H1 (cell line): Measurements from ENCODE around the gene NTN4. TPM values are rescaled to one million over a fixed set of nuclear protein-coding genes. Genes with fewer than 3 reads are reported as not detected.

Source experiments
- CTCF ChIA-PET: fragments of 300-600 bp; sonication (Branson Sonifier 250); formaldehyde crosslinking; loops from one replicate; lab custom pipeline; 2021; ENCODE audit not compliant: partially characterized antibody; lab: Charles Lee
- POLR2A ChIA-PET: fragments of 300-600 bp; sonication (Branson Sonifier 250); formaldehyde crosslinking; loops from one replicate; lab custom pipeline; 2021; ENCODE audit warnings: inconsistent platforms; ENCODE audit not compliant: partially characterized antibody; lab: Charles Lee
- DNase-seq, 2 experiments: peaks; one replicate each; pipeline versions ENCODE4 v3.0.0 to v3.0.0-alpha.2; 2010 to 2022; ENCODE audit warnings: low spot score in 2 of 2, low read depth in 1 of 2, mixed read lengths in 1 of 2
- FAIRE-seq: peaks from 2 replicates; lab custom pipeline; 2011; peaks lifted over from hg19 to GRCh38; lab: Jason Lieb, UNC
- H2AFZ ChIP-seq: 2 replicates; pipeline ENCODE4 v1.8.1; 2012; ENCODE audit warnings: low read length, inconsistent platforms
- H2AK5ac ChIP-seq: 2 replicates; pipeline ENCODE4 v1.6.1; 2013; ENCODE audit warnings: low read depth, low read length
- H2BK120ac ChIP-seq: replicated peaks from 2 replicates; pipeline ENCODE3; 2013; ENCODE audit warnings: low read depth, low read length, inconsistent platforms
- H2BK12ac ChIP-seq: 2 replicates; pipeline ENCODE4 v1.6.1; 2013; ENCODE audit warnings: low read depth, low read length
- H2BK15ac ChIP-seq: 2 replicates; pipeline ENCODE4 v1.6.1; 2013; ENCODE audit warnings: low read length
- H2BK20ac ChIP-seq: 2 replicates; pipeline ENCODE4 v1.6.1; 2013; ENCODE audit warnings: low read length
- H2BK5ac ChIP-seq: 2 replicates; pipeline ENCODE4 v1.6.1; 2013; ENCODE audit warnings: low read depth, low read length
- H3K14ac ChIP-seq: 2 replicates; pipeline ENCODE4 v1.6.1; 2013; ENCODE audit warnings: inconsistent platforms; ENCODE audit not compliant: insufficient read length
- H3K18ac ChIP-seq: 2 replicates; pipeline ENCODE4 v1.6.1; 2013; ENCODE audit warnings: low read length; ENCODE audit errors: extremely low read depth
- H3K23ac ChIP-seq: 2 replicates; pipeline ENCODE4 v1.6.1; 2013; ENCODE audit warnings: inconsistent platforms; ENCODE audit not compliant: insufficient read length
- H3K23me2 ChIP-seq: 2 replicates; pipeline ENCODE4 v1.6.1; 2013; ENCODE audit warnings: low read depth, low read length
- H3K27ac ChIP-seq: 2 replicates; pipeline ENCODE4 v1.6.1; 2011; ENCODE audit warnings: low read depth, low read length, inconsistent platforms
- H3K27me3 ChIP-seq, 4 experiments: replicated peaks in 1 of 4; 1 replicate in 1 of 4; 2 replicates in 3 of 4; pipeline versions ENCODE4 v1.6.1 to v1.8.1; 2011 to 2013; ENCODE audit warnings: low read length in 3 of 4, mild to moderate bottlenecking in 3 of 4, inconsistent platforms in 2 of 4, mixed read lengths in 2 of 4, moderate library complexity in 1 of 4; ENCODE audit not compliant: control insufficient read depth in 3 of 4, insufficient read depth in 3 of 4; ENCODE audit errors: extremely low read depth in 1 of 4
- H3K36me3 ChIP-seq, 4 experiments: 2 replicates each; pipeline versions ENCODE4 v1.6.1 to v1.8.1; 2011 to 2013; ENCODE audit warnings: mild to moderate bottlenecking in 4 of 4, low read length in 3 of 4, moderate library complexity in 2 of 4, control low read depth in 1 of 4, inconsistent platforms in 1 of 4; ENCODE audit not compliant: insufficient read depth in 4 of 4, control insufficient read depth in 2 of 4
- H3K4ac ChIP-seq: replicated peaks from 2 replicates; pipeline ENCODE3; 2013; ENCODE audit warnings: low read length, low read depth, mixed read lengths, inconsistent platforms; ENCODE audit not compliant: insufficient read length
- H3K4me1 ChIP-seq, 4 experiments: replicated peaks in 1 of 4; 1 replicate in 1 of 4; 2 replicates in 3 of 4; pipeline versions ENCODE4 v1.6.1 to v1.8.1; 2011 to 2013; ENCODE audit warnings: low read length in 3 of 4, inconsistent platforms in 2 of 4, mixed read lengths in 1 of 4; ENCODE audit not compliant: insufficient read depth in 4 of 4, control insufficient read depth in 3 of 4
- H3K4me2 ChIP-seq, 2 experiments: 2 replicates each; pipeline versions ENCODE4 v1.6.1 to v1.8.1; 2011 to 2013; ENCODE audit warnings: low read depth in 2 of 2, low read length in 2 of 2, control low read depth in 1 of 2, inconsistent platforms in 1 of 2, mild to moderate bottlenecking in 1 of 2; ENCODE audit not compliant: insufficient read depth in 1 of 2
- H3K4me3 ChIP-seq, 4 experiments: fragments of 200-600, 300-600 bp in 1 of 4; sonication (generic), shearing (Covaris generic), sonication (Bioruptor Twin) in 1 of 4; 2 replicates each; pipeline versions ENCODE4 v1.5.1 to v1.8.1; 2011 to 2016; ENCODE audit warnings: low read length in 4 of 4, low read depth in 3 of 4, control low read depth in 2 of 4, inconsistent platforms in 2 of 4, mild to moderate bottlenecking in 2 of 4, mixed read lengths in 1 of 4, moderate library complexity in 1 of 4; ENCODE audit not compliant: insufficient read depth in 2 of 4; ENCODE audit errors: extremely low read depth in 1 of 4
- H3K56ac ChIP-seq: replicated peaks from 2 replicates; pipeline ENCODE3; 2013; ENCODE audit warnings: low read depth, mild to moderate bottlenecking, mixed read lengths, low read length, inconsistent platforms; ENCODE audit not compliant: insufficient read length
- H3K79me1 ChIP-seq: 2 replicates; pipeline ENCODE4 v1.6.1; 2013; ENCODE audit warnings: low read depth, low read length, control low read depth
- H3K79me2 ChIP-seq, 2 experiments: 2 replicates each; pipeline versions ENCODE4 v1.6.1 to v1.8.1; 2012 to 2013; ENCODE audit warnings: low read length in 2 of 2, mild to moderate bottlenecking in 2 of 2, inconsistent platforms in 1 of 2; ENCODE audit not compliant: insufficient read depth in 2 of 2, control insufficient read depth in 1 of 2
- H3K9ac ChIP-seq, 4 experiments: replicated peaks in 1 of 4; 1 replicate in 1 of 4; 2 replicates in 3 of 4; pipeline versions ENCODE4 v1.6.1 to v1.8.1; 2011 to 2013; ENCODE audit warnings: low read depth in 3 of 4, low read length in 3 of 4, control low read depth in 2 of 4, mild to moderate bottlenecking in 2 of 4, moderate library complexity in 2 of 4, inconsistent platforms in 1 of 4; ENCODE audit errors: extremely low read depth in 1 of 4
- H3K9me3 ChIP-seq, 2 experiments: 2 replicates each; pipeline versions ENCODE4 v1.6.1 to v1.8.1; 2012 to 2013; ENCODE audit warnings: mild to moderate bottlenecking in 2 of 2, moderate library complexity in 2 of 2, control low read depth in 1 of 2, inconsistent platforms in 1 of 2, low read depth in 1 of 2, low read length in 1 of 2, mixed read lengths in 1 of 2; ENCODE audit not compliant: insufficient read depth in 2 of 2
- H4K20me1 ChIP-seq, 2 experiments: replicated peaks in 1 of 2; 2 replicates each; pipeline versions ENCODE3 to v1.8.1; 2011 to 2013; ENCODE audit warnings: inconsistent platforms in 2 of 2, low read length in 2 of 2, mild to moderate bottlenecking in 1 of 2; ENCODE audit not compliant: insufficient read depth in 2 of 2, control insufficient read depth in 1 of 2
- H4K5ac ChIP-seq: 2 replicates; pipeline ENCODE4 v1.6.1; 2013; ENCODE audit warnings: low read length, low read depth, mixed read lengths, inconsistent platforms; ENCODE audit not compliant: insufficient read length
- H4K8ac ChIP-seq: 2 replicates; pipeline ENCODE4 v1.8.0; 2013; ENCODE audit warnings: mild to moderate bottlenecking, moderate library complexity, low read length, inconsistent platforms; ENCODE audit not compliant: insufficient read depth; ENCODE audit errors: extremely low read depth
- H4K91ac ChIP-seq: replicated peaks from 2 replicates; pipeline ENCODE3; 2013; ENCODE audit warnings: low read length, mixed read lengths, inconsistent platforms; ENCODE audit not compliant: insufficient read length
- CTBP2 ChIP-seq: IDR thresholded peaks from 2 replicates; pipeline ENCODE4 v1.7.0; 2011; ENCODE audit warnings: borderline replicate concordance, mild to moderate bottlenecking, moderate library complexity, mixed read lengths, low read length; ENCODE audit not compliant: insufficient read depth, insufficient read length
- EGR1 ChIP-seq: IDR thresholded peaks from 2 replicates; pipeline ENCODE4 v1.6.1; 2011; ENCODE audit warnings: low read depth, low read length, borderline replicate concordance
- KDM1A ChIP-seq: fragments of 200-600, 300-600 bp; sonication (generic); IDR thresholded peaks from 2 replicates; pipeline ENCODE4 v1.7.1; 2016; ENCODE audit warnings: mild to moderate bottlenecking, low read length, borderline replicate concordance
- MAFK ChIP-seq: IDR thresholded peaks from 2 replicates; pipeline ENCODE4 v1.6.1; 2012; ENCODE audit warnings: low read depth, mild to moderate bottlenecking, improper control_type of control experiment, low read length
- NANOG ChIP-seq: IDR thresholded peaks from 2 replicates; pipeline ENCODE4 v1.6.1; 2011; ENCODE audit warnings: low read length, low read depth, mild to moderate bottlenecking, inconsistent platforms; ENCODE audit not compliant: insufficient read depth, poor library complexity, severe bottlenecking
- POLR2A ChIP-seq, 2 experiments: IDR thresholded peaks; 1 replicate in 1 of 2; 2 replicates in 1 of 2; pipeline ENCODE4 v1.6.1; 2011; ENCODE audit warnings: low read depth in 2 of 2, low read length in 2 of 2, mild to moderate bottlenecking in 2 of 2; ENCODE audit errors: control extremely low read depth in 1 of 2
- RAD21 ChIP-seq, 2 experiments: IDR thresholded peaks in 1 of 2; conservative IDR thresholded peaks in 1 of 2; 2 replicates each; pipeline ENCODE4 v1.6.1; 2011; ENCODE audit warnings: low read depth in 2 of 2, low read length in 2 of 2, improper control_type of control experiment in 1 of 2, inconsistent platforms in 1 of 2, mild to moderate bottlenecking in 1 of 2, moderate library complexity in 1 of 2
- RBBP5 ChIP-seq: IDR thresholded peaks from 2 replicates; pipeline ENCODE4 v1.7.1; 2012; ENCODE audit warnings: low read depth, mild to moderate bottlenecking, inconsistent platforms, low read length, moderate library complexity, borderline replicate concordance
- RXRA ChIP-seq: IDR thresholded peaks from 2 replicates; pipeline ENCODE4 v1.6.1; 2011; ENCODE audit warnings: low read depth, mild to moderate bottlenecking, low read length, moderate library complexity; ENCODE audit not compliant: insufficient read depth
- SAP30 ChIP-seq: fragments of 300-600 bp; sonication (generic); IDR thresholded peaks from 2 replicates; pipeline ENCODE4 v1.7.1; 2012; ENCODE audit warnings: low read length, moderate library complexity, mild to moderate bottlenecking, inconsistent platforms; ENCODE audit not compliant: insufficient read depth, insufficient replicate concordance
- SIRT6 ChIP-seq: IDR thresholded peaks from one replicate; pipeline ENCODE4 v1.7.1; 2012; ENCODE audit warnings: low read length, inconsistent platforms
- SP2 ChIP-seq: IDR thresholded peaks from 2 replicates; pipeline ENCODE4 v1.6.1; 2012; ENCODE audit warnings: mild to moderate bottlenecking, low read length, inconsistent platforms
- SUZ12 ChIP-seq: fragments of 200-600 bp; sonication (generic); IDR thresholded peaks from 2 replicates; pipeline ENCODE4 v1.6.1; 2012; ENCODE audit warnings: mild to moderate bottlenecking, inconsistent platforms, low read length, moderate library complexity, mixed read lengths
- WGBS, 2 experiments: shearing (Covaris generic) in 1 of 2; methylation state at CpG; one replicate each; pipeline versions ENCODE4 v1.1.6 to v1.1.7; 2013 to 2015; ENCODE audit warnings: low lambda C conversion rate in 2 of 2, mixed read lengths in 2 of 2, inconsistent platforms in 1 of 2, low coverage in 1 of 2, missing lambda C conversion rate in 1 of 2; ENCODE audit not compliant: insufficient replicate concordance in 2 of 2, insufficient coverage in 1 of 2, insufficient read length in 1 of 2; ENCODE audit errors: extremely low coverage in 1 of 2, missing lambda C conversion rate in 1 of 2; 5-methylcytosine and 5-hydroxymethylcytosine counted together
- polyA plus RNA-seq, 7 experiments: library from polyadenylated mRNA; depleted of rRNA in 3 of 7; stranded (reverse) in 5 of 7; unstranded in 2 of 7; fragments of >200 nt in 5 of 7; fragments of 200-250 nt in 2 of 7; gene quantifications; 1 replicate in 5 of 7; 2 replicates in 1 of 7; 4 replicates in 1 of 7; pipeline versions ENCODE4 v1.2.1 to v1.2.3, GENCODE V29; 2011 to 2013; ENCODE audit warnings: missing spikeins in 2 of 7, mixed read lengths in 2 of 7
- total RNA-seq: library from RNA; stranded (reverse); fragmentation: NEBNext Ultra II Directional; extraction: Animal tissue kit (Norgen Biotek cat#: 25700); gene quantifications from 2 replicates; pipeline ENCODE4 v1.2.1, GENCODE V29; 2021

NTN4 gene
- total and polyA plus RNA-seq, 2 of the 8 experiments (the other 6 are each of a cell fraction or from before 2014, with no cell fraction given), result 0.74 to 1.3 TPM

DNA sequence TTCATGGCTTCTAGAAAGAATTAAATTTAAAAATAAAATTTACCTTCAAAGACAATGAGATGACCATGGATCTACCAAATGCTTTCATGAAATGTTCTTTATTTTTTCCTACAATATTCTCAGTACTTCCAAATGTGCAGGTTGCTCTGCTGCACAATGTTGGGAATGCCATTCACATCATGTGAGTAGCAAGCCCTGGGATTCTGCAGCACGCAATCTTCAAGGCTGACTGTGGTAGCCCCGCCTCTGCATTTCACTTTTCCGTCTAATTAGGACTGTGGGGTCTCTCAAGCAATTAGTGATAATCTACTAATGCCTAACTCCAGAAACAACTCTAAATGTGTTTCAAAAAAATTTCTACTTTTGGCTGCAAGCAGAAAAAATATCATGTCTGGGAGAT, 13.7 kb upstream of the NTN4 start:
- FAIRE-seq, result no peak
- no peak overlapping the region for H2BK20ac ChIP-seq
- H3K14ac ChIP-seq, result no peak overlapping the region
- H2BK15ac ChIP-seq, result no peak overlapping the region
- ChIA-PET POLR2A (interaction anchor here (0.8 kb wide), 1 partner anchor 95 kb away, joined by 3 read pairs; no protein-coding TSS in a partner anchor), CTCF (interaction anchor here (1.3 to 1.9 kb wide), 2 partner anchors 10 to 13 kb away, joined by 4 to 9 read pairs; no protein-coding TSS in a partner anchor)
- no peak overlapping the region for H2BK120ac ChIP-seq
- no peaks in the 10 kb centered on the region for H3K23me2 ChIP-seq
- H2AK5ac ChIP-seq, result no peak overlapping the region
- DNase-seq, result no peak
- no peak overlapping the region for H3K27ac ChIP-seq
- no peaks in the 10 kb centered on the region for H3K79me1 ChIP-seq
- H3K27me3 ChIP-seq, result no peaks in the 10 kb centered on the region
- H3K79me2 ChIP-seq, result no peaks in the 10 kb centered on the region
- no peak overlapping the region for H3K4me3 ChIP-seq
- no peak overlapping the region for H2BK12ac ChIP-seq
- no peak overlapping the region for H3K23ac ChIP-seq
- no peak overlapping the region for H4K5ac ChIP-seq
- no peak overlapping the region for H3K4ac ChIP-seq
- no peak overlapping the region for H3K4me2 ChIP-seq
- no peak overlapping the region for H4K91ac ChIP-seq
- no peaks in the 10 kb centered on the region; a peak in 1 of 4 replicates for H3K9me3 ChIP-seq
- H3K36me3 ChIP-seq, result no peaks in the 10 kb centered on the region
- H4K8ac ChIP-seq, result no peak overlapping the region
- H3K18ac ChIP-seq, result no peak overlapping the region
- H3K56ac ChIP-seq, result no peak overlapping the region
- H2AFZ ChIP-seq, result no peak overlapping the region
- WGBS, 2 experiments, result 91% methylated on average over 3 of the region's 3 CpGs; no CpG with 5 or more reads in 1 of the 2 experiments
- no peaks in the 10 kb centered on the region for H3K4me1 ChIP-seq
- no peak for TF ChIP-seq POLR2A (IDR thresholded peaks at IDR 0.05; ENCODE audit: control extremely low read depth in 1 of 2, low read depth in 2 of 2, low read length in 2 of 2)
- TF ChIP-seq CTBP2, result no peak
- no peak for TF ChIP-seq RAD21 (IDR thresholded peaks at IDR 0.05 in 1 of 2, conservative IDR thresholded peaks at IDR 0.05 in 1 of 2; ENCODE audit: low read depth in 2 of 2, low read length in 2 of 2)
- no peak for TF ChIP-seq EGR1
- TF ChIP-seq RBBP5, result no peak
- no peak for TF ChIP-seq SAP30
- no peak for TF ChIP-seq SP2
- TF ChIP-seq KDM1A, result no peak
- TF ChIP-seq NANOG, result no peak
- TF ChIP-seq SUZ12, result no peak
- no peak for TF ChIP-seq MAFK
- no peak for TF ChIP-seq SIRT6
- no peak for TF ChIP-seq RXRA
- no peaks in the 10 kb centered on the region for H4K20me1 ChIP-seq
- H2BK5ac ChIP-seq, result no peak overlapping the region
- H3K9ac ChIP-seq, result no peak overlapping the region
